Fibroblast of lung (primary cell): ENCODE measurements around the gene SPATA19. TPM values are rescaled to one million over a fixed set of nuclear protein-coding genes. Genes with fewer than 3 reads are reported as not detected.

ENCODE experiments used
- DNase-seq, 2 donors: peaks; one replicate each; pipeline versions ENCODE4 v3.0.0 to v3.0.0-alpha.2; 2010; ENCODE audit warnings: low read depth in 2 of 2
- H2AFZ ChIP-seq: 2 replicates; pipeline ENCODE4 v1.5.1; 2012; ENCODE audit warnings: low read length, control low read depth, inconsistent platforms
- H3K27ac ChIP-seq: 2 replicates; pipeline ENCODE4 v1.5.1; 2011; ENCODE audit warnings: low read length, control low read depth; ENCODE audit not compliant: insufficient read depth
- H3K27me3 ChIP-seq: 2 replicates; pipeline ENCODE4 v1.5.1; 2011; ENCODE audit warnings: mild to moderate bottlenecking, low read length; ENCODE audit not compliant: control insufficient read depth, insufficient read depth
- H3K36me3 ChIP-seq: 2 replicates; pipeline ENCODE4 v1.5.1; 2011; ENCODE audit warnings: low read length; ENCODE audit not compliant: control insufficient read depth, insufficient read depth
- H3K4me1 ChIP-seq: 2 replicates; pipeline ENCODE4 v1.5.1; 2011; ENCODE audit warnings: low read length; ENCODE audit not compliant: control insufficient read depth, insufficient read depth; ENCODE audit errors: extremely low read depth
- H3K4me2 ChIP-seq: 2 replicates; pipeline ENCODE4 v1.5.1; 2011; ENCODE audit warnings: low read length, control low read depth; ENCODE audit not compliant: insufficient read depth; ENCODE audit errors: extremely low read depth
- H3K4me3 ChIP-seq, 4 experiments: fragments of 200-600 bp in 1 of 4; sonication (generic) in 1 of 4; replicated peaks in 1 of 4; 2 replicates each; pipeline ENCODE4 v1.5.1; 2011 to 2016; ENCODE audit warnings: low read length in 4 of 4, low read depth in 3 of 4, mild to moderate bottlenecking in 3 of 4, control low read depth in 2 of 4, inconsistent platforms in 1 of 4, mixed read lengths in 1 of 4; ENCODE audit not compliant: insufficient read depth in 1 of 4; ENCODE audit errors: control extremely low read depth in 1 of 4
- H3K79me2 ChIP-seq: 2 replicates; pipeline ENCODE4 v1.5.1; 2012; ENCODE audit warnings: mild to moderate bottlenecking, low read length, inconsistent platforms; ENCODE audit not compliant: control insufficient read depth, insufficient read depth
- H3K9ac ChIP-seq: 2 replicates; pipeline ENCODE4 v1.5.1; 2011; ENCODE audit warnings: mild to moderate bottlenecking, low read length, control low read depth; ENCODE audit not compliant: insufficient read depth
- H3K9me3 ChIP-seq: 2 replicates; pipeline ENCODE4 v1.5.1; 2012; ENCODE audit warnings: low read depth, low read length; ENCODE audit not compliant: control insufficient read depth, insufficient read depth
- H4K20me1 ChIP-seq: 2 replicates; pipeline ENCODE4 v1.5.1; 2011; ENCODE audit warnings: low read length; ENCODE audit not compliant: control insufficient read depth, insufficient read depth; ENCODE audit errors: extremely low read depth
- EZH2 ChIP-seq: IDR thresholded peaks from 2 replicates; pipeline ENCODE4 v1.5.1; 2012; ENCODE audit warnings: low read length, control low read depth, mild to moderate bottlenecking; ENCODE audit errors: missing control alignments
- polyA plus RNA-seq, 2 donors: library from polyadenylated mRNA; depleted of rRNA in 1 of 2; stranded (reverse) in 1 of 2; unstranded in 1 of 2; fragments of >200 nt; gene quantifications; 2 replicates each; pipeline ENCODE4 v1.2.1, GENCODE V29; 2011 to 2012; ENCODE audit warnings: missing spikeins in 1 of 2
- total RNA-seq: library from RNA; depleted of rRNA; stranded (reverse); fragments of >200 nt; gene quantifications from 2 replicates; pipeline ENCODE4 v1.2.1, GENCODE V29; 2014
- TF ChIP-seq, protein P1 (sequence below), 2 donors: IDR thresholded peaks in 1 of 2; conservative IDR thresholded peaks in 1 of 2; 1 replicate in 1 of 2; 2 replicates in 1 of 2; pipeline ENCODE4 v1.5.1; 2011 to 2012; ENCODE audit warnings: low read length in 2 of 2, control low read depth in 1 of 2, inconsistent platforms in 1 of 2, low read depth in 1 of 2, mild to moderate bottlenecking in 1 of 2

Gene SPATA19
- total and polyA plus RNA-seq, 2 donors (not counting 1 experiment from before 2014, with no cell fraction given), result not detected

DNA sequence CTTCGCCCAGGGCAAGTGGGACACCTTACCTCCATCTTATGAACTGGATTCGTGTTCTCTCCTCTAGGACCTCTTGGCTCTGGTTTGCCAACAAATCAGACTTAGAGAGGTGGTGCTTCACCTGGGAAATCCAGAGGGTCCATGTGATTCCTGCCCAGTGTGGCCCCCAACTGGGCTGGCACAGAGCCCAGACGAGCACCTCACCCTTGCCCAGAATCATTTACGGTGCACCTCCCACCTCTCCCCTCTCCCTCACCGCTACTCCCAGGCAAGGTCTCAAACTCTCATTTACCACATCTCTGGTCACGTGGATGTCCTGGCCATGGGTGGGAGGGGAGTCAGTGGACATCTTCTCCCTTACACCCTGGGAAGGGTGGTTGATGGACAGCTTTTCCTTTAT lies 1.1 kb downstream of the SPATA19 start:
- no peak overlapping the region for H3K9ac ChIP-seq
- no peaks in the 10 kb centered on the region for H3K27me3 ChIP-seq
- no peaks in the 10 kb centered on the region for H3K4me1 ChIP-seq
- no peak overlapping the region for H3K4me2 ChIP-seq
- no peak overlapping the region for H2AFZ ChIP-seq
- no peaks in the 10 kb centered on the region for H3K36me3 ChIP-seq
- no peaks in the 10 kb centered on the region for H4K20me1 ChIP-seq
- H3K79me2 ChIP-seq, result no peaks in the 10 kb centered on the region
- no peak overlapping the region for H3K27ac ChIP-seq
- H3K4me3 ChIP-seq, result no peak overlapping the region
- no peak for TF ChIP-seq EZH2
- TF ChIP-seq, protein P1, sequence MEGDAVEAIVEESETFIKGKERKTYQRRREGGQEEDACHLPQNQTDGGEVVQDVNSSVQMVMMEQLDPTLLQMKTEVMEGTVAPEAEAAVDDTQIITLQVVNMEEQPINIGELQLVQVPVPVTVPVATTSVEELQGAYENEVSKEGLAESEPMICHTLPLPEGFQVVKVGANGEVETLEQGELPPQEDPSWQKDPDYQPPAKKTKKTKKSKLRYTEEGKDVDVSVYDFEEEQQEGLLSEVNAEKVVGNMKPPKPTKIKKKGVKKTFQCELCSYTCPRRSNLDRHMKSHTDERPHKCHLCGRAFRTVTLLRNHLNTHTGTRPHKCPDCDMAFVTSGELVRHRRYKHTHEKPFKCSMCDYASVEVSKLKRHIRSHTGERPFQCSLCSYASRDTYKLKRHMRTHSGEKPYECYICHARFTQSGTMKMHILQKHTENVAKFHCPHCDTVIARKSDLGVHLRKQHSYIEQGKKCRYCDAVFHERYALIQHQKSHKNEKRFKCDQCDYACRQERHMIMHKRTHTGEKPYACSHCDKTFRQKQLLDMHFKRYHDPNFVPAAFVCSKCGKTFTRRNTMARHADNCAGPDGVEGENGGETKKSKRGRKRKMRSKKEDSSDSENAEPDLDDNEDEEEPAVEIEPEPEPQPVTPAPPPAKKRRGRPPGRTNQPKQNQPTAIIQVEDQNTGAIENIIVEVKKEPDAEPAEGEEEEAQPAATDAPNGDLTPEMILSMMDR (conservative IDR thresholded peaks at IDR 0.05 in 1 of 2, IDR thresholded peaks at IDR 0.05 in 1 of 2; ENCODE audit: low read depth in 1 of 2, low read length in 2 of 2), result no peak
- no peaks in the 10 kb centered on the region for H3K9me3 ChIP-seq
- DNase-seq, result no peak

DNA sequence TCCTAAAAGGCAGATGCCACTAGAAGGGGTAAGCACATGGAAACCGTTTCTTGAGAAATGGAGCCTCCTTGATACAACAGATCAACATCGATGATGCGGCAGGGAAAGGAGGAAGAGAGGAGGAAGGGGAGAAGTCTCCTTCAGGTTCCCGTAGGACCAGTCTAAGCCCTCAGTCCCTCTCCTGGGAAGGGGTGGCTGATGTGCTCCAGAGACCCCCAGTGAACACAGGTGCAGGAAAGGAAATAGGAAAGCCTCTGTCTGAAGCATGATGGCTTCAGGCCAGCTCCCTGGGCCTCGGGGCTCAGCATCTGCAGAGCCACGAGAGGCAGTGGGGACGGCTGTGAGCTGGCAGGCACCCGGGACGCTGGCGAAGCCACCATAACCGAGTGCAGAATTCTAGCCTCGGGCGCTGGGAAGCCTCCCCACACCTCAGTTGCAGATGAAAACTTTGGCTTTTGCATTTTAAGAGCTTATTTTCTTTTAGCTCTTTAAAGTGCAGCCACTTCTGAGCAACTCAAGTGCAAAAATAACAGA lies 1.8 kb downstream of the SPATA19 start:
- Histone ChIP-seq H3K4me1 (no peaks in the 10 kb centered on the region), H3K36me3 (no peaks in the 10 kb centered on the region), H3K9ac (no peak overlapping the region), H3K4me2 (no peak overlapping the region), H3K4me3 (no peak overlapping the region), H2AFZ (no peak overlapping the region), H3K79me2 (no peaks in the 10 kb centered on the region), H3K9me3 (no peaks in the 10 kb centered on the region), H3K27ac (no peak overlapping the region), H4K20me1 (no peaks in the 10 kb centered on the region), H3K27me3 (no peaks in the 10 kb centered on the region)
- no peak for DNase-seq
- TF ChIP-seq, protein P1 (conservative IDR thresholded peaks at IDR 0.05 in 1 of 2, IDR thresholded peaks at IDR 0.05 in 1 of 2; ENCODE audit: low read depth in 1 of 2, low read length in 2 of 2), result no peak
- TF ChIP-seq EZH2, result no peak

DNA sequence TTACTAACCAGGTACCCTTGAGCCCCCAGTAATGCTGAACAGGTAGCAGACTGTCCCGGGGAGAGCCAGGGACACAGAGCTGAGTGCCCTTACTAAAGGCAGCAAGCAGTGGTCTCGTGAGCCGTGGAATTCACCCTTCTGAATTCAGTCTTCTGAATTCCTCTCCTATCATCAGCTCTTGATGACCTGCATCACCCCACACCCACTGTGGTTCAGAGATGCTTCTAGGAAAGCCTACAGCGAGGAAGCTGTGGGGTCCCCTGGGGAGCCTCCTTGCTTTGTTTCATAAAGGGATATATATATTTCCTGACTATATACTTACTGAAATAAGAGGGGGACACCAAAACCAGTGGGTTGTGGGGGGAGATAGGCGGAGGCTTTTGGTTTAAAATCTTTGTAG lies 2.6 kb downstream of the SPATA19 start:
- DNase-seq, result no peak
- H2AFZ ChIP-seq, result no peak overlapping the region
- TF ChIP-seq, protein P1 (conservative IDR thresholded peaks at IDR 0.05 in 1 of 2, IDR thresholded peaks at IDR 0.05 in 1 of 2; ENCODE audit: low read depth in 1 of 2, low read length in 2 of 2), result no peak
- TF ChIP-seq EZH2, result no peak
- no peaks in the 10 kb centered on the region for H3K9me3 ChIP-seq
- no peak overlapping the region for H3K4me2 ChIP-seq
- no peaks in the 10 kb centered on the region for H3K27me3 ChIP-seq
- no peaks in the 10 kb centered on the region for H3K79me2 ChIP-seq
- no peak overlapping the region for H3K4me3 ChIP-seq
- H4K20me1 ChIP-seq, result no peaks in the 10 kb centered on the region
- no peak overlapping the region for H3K27ac ChIP-seq
- no peaks in the 10 kb centered on the region for H3K36me3 ChIP-seq
- H3K9ac ChIP-seq, result no peak overlapping the region
- no peaks in the 10 kb centered on the region for H3K4me1 ChIP-seq
